Esophagus muscularis mucosa (tissue), 4 donors: ENCODE results near the gene ATP6V1B1. TPM values are rescaled to one million over a fixed set of nuclear protein-coding genes. Genes with fewer than 3 reads are reported as not detected.

Experiments used
- DNase-seq: peaks from one replicate; pipeline ENCODE4 v3.0.0-alpha.2; 2017; ENCODE audit errors: extremely low spot score
- H3K27ac ChIP-seq, 4 donors: fragments of 200-600 bp; sonication (generic); replicated peaks in 1 of 4; 1 replicate in 3 of 4; 2 replicates in 1 of 4; pipeline ENCODE4 v1.5.1; 2016 to 2019; ENCODE audit warnings: mild to moderate bottlenecking in 1 of 4
- H3K27me3 ChIP-seq, 4 donors: fragments of 200-600 bp; sonication (generic); one replicate each; pipeline versions ENCODE4 v1.5.1 to v1.6.0; 2016 to 2019
- H3K36me3 ChIP-seq, 4 donors: fragments of 200-600 bp; sonication (generic); one replicate each; pipeline ENCODE4 v1.5.1; 2016 to 2019
- H3K4me1 ChIP-seq, 4 donors: fragments of 200-600 bp; sonication (generic); one replicate each; pipeline ENCODE4 v1.5.1; 2016 to 2019
- H3K4me3 ChIP-seq, 4 donors: fragments of 200-600 bp; sonication (generic); 1 replicate in 2 of 4; 2 replicates in 2 of 4; pipeline ENCODE4 v1.5.1; 2016 to 2019; ENCODE audit warnings: mild to moderate bottlenecking in 4 of 4, moderate library complexity in 1 of 4
- H3K9me3 ChIP-seq, 4 donors: fragments of 200-600 bp; sonication (generic); 1 replicate in 3 of 4; 2 replicates in 1 of 4; pipeline ENCODE4 v1.5.1; 2016 to 2019
- CTCF ChIP-seq, 3 experiments: fragments of 200-600 bp in 2 of 3; fragments of 450-650 bp in 1 of 3; sonication (generic) in 2 of 3; IDR thresholded peaks; one replicate each; pipeline ENCODE4 v1.5.1; 2017 to 2019; ENCODE audit warnings: antibody characterized with exemption in 3 of 3, mild to moderate bottlenecking in 2 of 3, moderate library complexity in 1 of 3
- EP300 ChIP-seq: sonication (generic); formaldehyde crosslinking; IDR thresholded peaks from one replicate; pipeline ENCODE4 v1.6.1; 2017; ENCODE audit warnings: antibody characterized with exemption
- POLR2A ChIP-seq: fragments of 450-650 bp; IDR thresholded peaks from one replicate; pipeline ENCODE4 v1.6.1; 2017; ENCODE audit warnings: antibody characterized with exemption, moderate library complexity, mild to moderate bottlenecking, low read depth
- POLR2AphosphoS5 ChIP-seq, 2 donors: sonication (generic); formaldehyde crosslinking; IDR thresholded peaks; one replicate each; pipeline ENCODE4 v1.6.1; 2017; ENCODE audit warnings: antibody characterized with exemption in 2 of 2
- WGBS: methylation state at CpG from one replicate; pipeline ENCODE4 v1.1.5; 2018; 5-methylcytosine and 5-hydroxymethylcytosine counted together
- intact Hi-C: fragments of 100-400 bp; cut with DNase I; formaldehyde crosslinking; loops from one replicate; pipeline ENCODE4 v1.15.1; 2023
- total RNA-seq, 4 donors: library from RNA; depleted of rRNA; stranded (reverse); fragments of >200 nt; gene quantifications; one replicate each; pipeline versions ENCODE4 v1.1.0 to v1.2.1, GENCODE V29; 2016

ATP6V1B1 gene
- total RNA-seq, 4 donors from 2014 or later: 0.83 to 1.6 TPM; not detected in 2

- H3K9me3 ChIP-seq: no peaks in the 10 kb centered on the region
- intact Hi-C loops: no loop called here
- TF ChIP-seq POLR2A (no peak), EP300 (no peak), POLR2AphosphoS5 (IDR thresholded peaks at IDR 0.05) (no peak), CTCF (IDR thresholded peaks at IDR 0.05) (no peak)
- peaks cover 0 to 99% (median 53%) of the 10 kb centered on the region in 4 donors for H3K27me3 ChIP-seq
- no peak for DNase-seq
- no peaks in the 10 kb centered on the region for H3K36me3 ChIP-seq
- H3K4me1 ChIP-seq: peaks cover 0 to 15% (median 8%) of the 10 kb centered on the region in 4 donors
- no peak overlapping the region for H3K27ac ChIP-seq
- WGBS: 33% methylated on average over 26 of the region's 40 CpGs
- H3K4me3 ChIP-seq: peak overlapping the region; percentile 18 to 28 (median 20)
Measured at GRCh38 chr2:70907130-70908057, 28.3 kb upstream of the ATP6V1B1 start.

- Histone ChIP-seq H3K4me3 (no peak overlapping the region), H3K27me3 (peaks cover 0 to 65% (median 0%) of the 10 kb centered on the region in 4 donors), H3K36me3 (no peaks in the 10 kb centered on the region), H3K27ac (no peak overlapping the region), H3K4me1 (peaks cover 0 to 6% (median 0%) of the 10 kb centered on the region in 4 donors), H3K9me3 (no peaks in the 10 kb centered on the region)
- intact Hi-C loops: loop anchor here (5.0 kb wide), 1 partner anchor 44 kb away; no protein-coding TSS in a partner anchor
- DNase-seq: no peak
- TF ChIP-seq EP300 (no peak), POLR2A (no peak), POLR2AphosphoS5 (IDR thresholded peaks at IDR 0.05) (no peak), CTCF (IDR thresholded peaks at IDR 0.05) (no peak)
Measured at GRCh38 chr2:70916291-70916690, 19.4 kb upstream of the ATP6V1B1 start.

GRCh38 chr2:70918016-70918415 is 17.7 kb upstream of the ATP6V1B1 start:
- Histone ChIP-seq H3K36me3 (no peaks in the 10 kb centered on the region), H3K27me3 (peaks cover 0 to 64% (median 4%) of the 10 kb centered on the region in 4 donors), H3K27ac (no peak overlapping the region), H3K9me3 (no peaks in the 10 kb centered on the region), H3K4me1 (peaks cover 0 to 6% (median 0%) of the 10 kb centered on the region in 4 donors), H3K4me3 (no peak overlapping the region)
- WGBS: 87% methylated on average over 2 of the region's 2 CpGs
- no peak for DNase-seq
- TF ChIP-seq CTCF (IDR thresholded peaks at IDR 0.05) (no peak), POLR2AphosphoS5 (IDR thresholded peaks at IDR 0.05) (no peak), POLR2A (no peak), EP300 (no peak)
- intact Hi-C loops: loop anchor here (5.0 kb wide), 1 partner anchor 46 kb away; no protein-coding TSS in a partner anchor

GRCh38 chr2:70919672-70920366 is 15.9 kb upstream of the ATP6V1B1 start:
- Histone ChIP-seq H3K9me3 (no peaks in the 10 kb centered on the region), H3K4me3 (no peak overlapping the region), H3K27me3 (peaks cover 0 to 64% (median 4%) of the 10 kb centered on the region in 4 donors), H3K36me3 (no peaks in the 10 kb centered on the region), H3K4me1 (peaks cover 0 to 6% (median 0%) of the 10 kb centered on the region in 4 donors), H3K27ac (no peak overlapping the region)
- no peak for DNase-seq
- intact Hi-C loops: loop anchor here (5.0 kb wide), 1 partner anchor 48 kb away; no protein-coding TSS in a partner anchor
- 31% methylated on average over 16 of the region's 16 CpGs for WGBS
- TF ChIP-seq POLR2A (no peak), CTCF (IDR thresholded peaks at IDR 0.05) (peak; percentile 77 to 91 (median 82)), POLR2AphosphoS5 (IDR thresholded peaks at IDR 0.05) (peak in 1 of 2 donors; percentile 49)
